IPS DF 4.7 (cell line): ENCODE data around the gene SH2B2.

ENCODE experiments used
- DNase-seq: peaks from one replicate; pipeline ENCODE4 v3.0.0-alpha.2; 2013; ENCODE audit warnings: low spot score; ENCODE audit errors: extremely low read depth

The SH2B2 gene

DNA sequence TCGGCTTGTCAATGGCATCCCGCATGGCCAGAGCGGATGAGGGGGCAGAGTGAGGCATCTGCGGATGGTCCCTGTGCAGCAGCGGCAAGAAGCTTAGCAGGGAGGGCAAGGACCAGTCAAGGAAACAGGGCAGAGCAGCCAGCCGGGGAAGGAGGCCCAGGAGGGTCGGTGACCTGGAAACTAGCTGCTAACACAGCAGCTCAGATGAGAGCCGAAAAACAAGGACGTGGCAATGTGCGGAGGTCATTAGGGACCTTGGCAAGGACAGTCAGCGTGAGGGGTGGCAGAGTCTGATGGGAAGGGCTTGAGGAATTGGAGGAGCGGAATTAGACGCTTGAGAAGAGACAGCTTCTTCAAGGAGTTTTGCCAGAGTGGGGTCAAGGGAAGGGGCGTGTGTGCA is 20.1 kb upstream of the SH2B2 start:
- DNase-seq = no peak

DNA sequence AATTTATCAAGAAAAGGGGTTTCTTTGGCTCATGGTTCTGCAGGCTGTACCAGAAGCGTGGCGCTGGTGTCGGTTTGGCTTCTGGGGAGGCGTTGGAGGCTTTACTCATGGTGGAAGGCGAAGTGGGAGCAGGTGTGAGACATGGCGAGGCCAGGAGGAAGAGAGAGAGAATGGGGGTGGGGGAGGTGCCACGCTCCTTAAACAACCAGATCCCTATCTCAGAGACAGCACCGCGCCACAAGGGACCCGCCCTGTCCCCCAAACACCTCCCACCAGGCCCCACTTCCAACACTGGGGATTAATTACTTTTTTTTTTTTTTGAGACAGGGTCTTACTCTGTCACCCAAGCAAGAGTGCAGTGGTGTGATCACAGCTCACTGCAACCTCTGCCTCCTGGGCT is 18.0 kb upstream of the SH2B2 start:
- no peak for DNase-seq

GRCh38 chr7:102270178-102270887 is 16.3 kb upstream of the SH2B2 start:
- no peak for DNase-seq

DNA sequence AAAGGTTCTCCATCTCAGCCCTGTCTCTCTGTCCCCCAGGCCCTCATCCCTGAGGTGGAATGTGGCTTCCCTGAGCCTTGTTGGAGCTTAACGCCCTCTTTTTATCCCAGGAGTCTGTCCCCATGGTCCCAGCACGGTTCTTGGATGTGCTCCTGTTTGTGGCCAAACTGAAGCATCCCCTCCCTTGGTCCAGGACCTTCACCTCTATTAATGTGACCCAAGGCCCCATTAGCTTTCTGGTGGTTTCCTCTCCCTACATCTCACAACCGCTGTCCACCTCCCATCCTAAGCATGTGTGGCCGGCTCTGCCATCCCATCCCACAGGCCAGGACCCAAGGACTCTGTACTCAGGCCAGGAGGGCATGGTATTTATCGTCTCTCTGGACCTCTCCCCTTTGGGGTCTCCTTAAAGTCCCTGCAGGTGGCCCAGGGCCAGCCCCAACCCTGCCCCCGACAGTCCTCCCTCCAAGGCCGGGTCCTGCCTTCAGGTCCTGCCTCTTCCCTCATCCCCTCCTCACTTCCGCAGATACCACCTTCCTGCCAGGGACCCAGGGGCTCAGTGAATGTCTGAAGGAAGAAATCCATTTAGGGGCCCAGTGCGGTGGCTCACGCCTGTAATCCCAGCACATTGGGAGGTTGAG is 15.4 kb upstream of the SH2B2 start:
- DNase-seq = no peak

DNA sequence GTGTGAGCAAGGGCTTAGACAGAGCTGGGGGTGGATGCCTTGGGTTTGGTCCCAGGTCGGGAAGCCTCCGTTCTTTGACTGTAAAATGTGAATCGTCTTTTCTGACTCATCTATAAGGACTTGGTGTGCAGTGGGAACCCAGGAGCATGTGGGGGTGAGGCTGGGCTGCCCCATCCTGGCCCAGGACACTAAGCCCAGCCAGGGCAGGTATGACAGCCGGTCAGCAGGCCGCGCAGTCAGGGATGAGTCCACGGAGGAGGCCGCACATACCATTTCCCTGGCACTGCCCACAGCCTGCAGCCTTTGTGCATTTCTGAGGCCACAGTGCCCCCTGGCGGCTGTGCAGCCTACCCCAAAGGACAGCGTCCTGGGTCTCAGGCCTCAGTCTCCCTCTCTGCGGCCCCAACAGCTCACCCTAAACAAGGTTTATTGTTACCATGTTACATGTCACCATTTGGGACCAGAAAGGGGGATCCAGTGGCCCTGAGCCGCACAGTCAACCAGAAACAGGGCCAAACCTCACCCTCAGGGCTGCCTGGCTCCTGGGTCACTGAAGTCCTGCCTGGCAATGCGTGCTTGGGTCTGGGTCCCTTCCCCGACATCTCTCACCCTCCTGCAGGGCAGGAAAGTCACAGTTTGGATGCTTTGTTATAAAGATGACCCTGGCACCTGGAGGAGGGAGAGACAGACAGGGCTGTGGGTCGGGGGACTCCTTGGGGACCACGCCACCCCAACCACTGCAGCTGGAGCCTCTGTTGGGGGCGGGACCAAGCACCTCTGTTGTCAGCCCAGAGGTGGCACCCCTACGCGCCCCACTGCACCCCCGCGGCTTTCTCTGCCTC is 14.4 kb upstream of the SH2B2 start:
- no peak for DNase-seq

GRCh38 chr7:102272917-102273748 is 13.5 kb upstream of the SH2B2 start:
- no peak for DNase-seq

DNA sequence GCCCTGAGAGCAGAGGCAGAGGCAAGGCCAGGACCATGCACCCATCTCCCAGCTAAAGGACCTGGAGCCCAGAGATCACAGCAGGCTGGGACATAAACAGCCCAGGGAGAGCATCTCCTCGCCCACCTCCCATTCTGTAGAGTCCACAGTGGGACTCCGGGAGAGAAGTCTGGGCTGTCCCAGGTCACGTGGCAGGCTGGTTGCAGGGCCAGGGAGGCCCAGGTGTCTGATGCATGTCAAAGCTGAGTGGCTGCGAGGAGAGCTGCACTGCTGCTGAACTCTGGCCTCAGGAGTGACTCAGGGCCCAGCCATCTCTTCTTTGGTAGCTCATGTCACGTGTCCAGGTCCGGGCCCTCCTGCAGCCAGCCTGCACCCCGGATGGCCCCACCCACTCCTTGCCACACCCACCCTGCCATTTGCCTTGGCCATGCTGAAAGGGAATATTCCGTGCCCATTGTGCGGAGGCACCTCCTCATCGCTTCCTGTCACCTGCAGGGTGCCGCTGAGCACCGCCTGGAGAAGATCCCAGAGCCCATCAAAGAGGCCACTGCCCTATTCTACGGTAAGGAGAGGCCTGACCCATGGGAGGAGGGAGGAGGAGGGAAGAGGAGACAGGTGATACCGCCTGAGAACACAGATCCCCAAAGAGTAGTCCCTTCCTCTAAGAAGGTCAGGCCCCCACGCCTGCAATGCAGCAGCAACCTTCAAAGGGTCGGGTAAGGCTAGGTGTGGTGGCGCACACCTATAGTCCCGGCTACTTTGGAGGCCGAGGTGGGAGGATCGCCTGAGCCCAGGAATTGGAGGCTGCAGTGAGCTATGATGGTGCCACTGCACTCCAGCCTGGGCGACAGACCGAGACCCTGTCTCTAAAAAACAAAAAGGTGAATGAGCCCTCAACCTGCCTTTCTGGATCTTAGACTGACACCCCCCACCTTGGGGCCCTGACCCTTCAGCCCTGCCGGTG is 12.6 kb upstream of the SH2B2 start:
- DNase-seq = no peak

- DNase-seq = no peak
Observed at GRCh38 chr7:102275123-102275703, 11.5 kb upstream of the SH2B2 start.

DNA sequence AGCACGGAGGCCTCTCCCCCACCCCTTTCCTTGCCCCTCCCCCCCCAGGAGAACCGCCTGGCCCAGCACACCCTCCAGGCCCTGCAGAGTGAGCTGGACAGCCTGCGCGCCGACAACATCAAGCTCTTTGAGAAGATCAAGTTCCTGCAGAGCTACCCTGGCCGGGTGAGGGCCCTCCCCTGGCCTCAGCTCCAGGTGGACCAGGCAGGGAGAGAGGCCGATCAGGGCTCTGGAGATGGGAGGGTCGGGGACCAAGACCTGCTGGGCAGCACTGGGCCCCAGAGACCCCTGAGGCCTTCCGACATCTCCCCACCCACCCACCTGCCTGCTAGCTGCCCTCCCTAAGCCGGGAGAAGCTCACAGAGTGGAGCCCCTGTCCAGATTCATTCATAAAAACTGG is 8.8 kb upstream of the SH2B2 start:
- no peak for DNase-seq

DNA sequence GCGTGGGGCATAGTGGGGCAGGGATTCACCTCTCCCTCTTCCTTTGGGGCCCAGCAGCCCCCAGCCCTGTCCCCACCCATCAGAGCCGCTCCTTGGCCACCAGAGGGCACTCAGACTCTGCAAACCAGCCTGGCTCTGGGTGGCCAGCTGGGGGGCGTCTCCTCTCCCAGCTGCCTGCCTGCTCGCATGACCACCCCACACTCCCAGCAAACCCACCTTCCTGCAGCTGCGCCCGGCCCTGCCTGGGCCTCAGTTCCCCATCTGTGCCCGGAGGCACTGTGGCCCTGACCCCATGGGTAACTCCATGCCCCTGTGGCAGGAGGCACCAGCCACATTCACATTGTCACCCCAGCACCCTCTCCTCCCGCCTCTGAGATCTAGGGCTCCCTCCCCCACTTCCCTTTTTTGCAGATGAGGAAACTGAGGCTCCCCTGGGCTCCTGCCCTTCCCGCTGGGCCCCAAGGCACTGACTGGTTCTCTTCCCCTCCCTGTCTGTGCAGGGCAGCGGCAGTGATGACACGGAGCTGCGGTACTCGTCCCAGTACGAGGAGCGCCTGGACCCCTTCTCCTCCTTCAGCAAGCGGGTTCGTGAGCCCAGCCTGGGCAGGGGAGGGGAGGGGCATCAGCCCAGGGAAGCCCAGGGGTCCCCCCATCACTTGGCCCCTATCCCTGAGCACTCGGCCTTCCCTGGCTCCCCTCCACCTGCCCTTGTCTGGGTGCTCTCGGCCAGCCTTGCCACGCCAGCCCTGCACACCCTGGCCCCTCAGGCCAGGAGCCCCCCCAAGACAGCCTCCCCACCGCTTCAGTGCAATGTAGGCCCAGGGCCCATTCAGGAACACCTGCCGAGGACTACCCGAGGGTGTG is 6.9 kb upstream of the SH2B2 start:
- no peak for DNase-seq

- no peak for DNase-seq
Observed at GRCh38 chr7:102280521-102280920, 6.1 kb upstream of the SH2B2 start.

- DNase-seq = no peak
Observed at GRCh38 chr7:102281785-102282184, 4.9 kb upstream of the SH2B2 start.

GRCh38 chr7:102282465-102283362 is 4.0 kb upstream of the SH2B2 start:
- DNase-seq = no peak

GRCh38 chr7:102283477-102284189 is 3.0 kb upstream of the SH2B2 start:
- DNase-seq = no peak

- no peak for DNase-seq
Observed at GRCh38 chr7:102284399-102284798, 2.3 kb upstream of the SH2B2 start.

DNA sequence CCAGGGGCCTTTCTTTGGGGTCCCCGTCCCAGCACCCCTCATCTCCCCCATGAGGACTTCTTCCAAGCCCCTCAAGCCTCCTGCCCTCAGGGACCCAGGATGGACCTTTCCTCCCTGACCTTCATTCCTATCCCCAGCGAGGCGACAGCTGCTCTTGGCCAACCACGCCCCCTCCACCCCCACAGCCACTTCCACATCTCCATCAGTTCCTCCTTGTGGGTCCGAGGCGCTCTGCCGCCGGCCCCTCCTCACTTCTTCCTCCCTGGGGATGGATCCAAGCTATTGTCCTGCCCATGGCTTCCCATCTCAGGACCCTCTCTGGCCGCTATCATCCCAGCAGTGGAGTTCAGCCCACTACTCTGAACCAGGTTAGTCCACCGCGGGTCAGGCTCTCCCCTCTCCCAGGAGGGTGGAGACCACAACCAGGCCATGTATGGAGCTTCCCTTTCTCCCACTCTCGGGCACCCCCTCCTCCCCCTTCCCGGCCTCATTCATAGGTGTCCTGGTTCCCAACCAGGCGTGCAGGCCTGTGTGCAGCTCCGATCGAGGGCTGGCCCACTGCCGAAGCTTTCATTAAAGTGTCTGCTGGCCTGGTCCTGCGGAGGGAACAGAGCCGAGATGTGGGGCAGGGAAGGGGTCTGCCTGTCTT is 1.7 kb upstream of the SH2B2 start:
- DNase-seq = no peak
